Left colon (tissue), 2 donors: ENCODE results near the gene PCDHB10. TPM values are rescaled to one million over a fixed set of nuclear protein-coding genes. Genes with fewer than 3 reads are reported as not detected.
"Not testable (repeated sequence)": the region's sequence is repeated elsewhere in the genome, so short reads cannot be mapped to it uniquely, and the experiment has no call there.

Source experiments
- ATAC-seq: fragments of 200-7000 bp; cut with Tn5 transposase; one replicate; pipeline ENCODE4 v1.9.1; 2020; ENCODE audit warnings: mild to moderate bottlenecking, moderate library complexity
- DNase-seq, 2 donors: peaks; one replicate each; pipeline ENCODE4 v3.0.0-alpha.2; 2020
- intact Hi-C, 2 donors: fragments of 100-400 bp; cut with DNase I in 1 of 2; cut with micrococcal nuclease in 1 of 2; formaldehyde crosslinking; loops; one replicate each; pipeline versions ENCODE4 v1.11.2 to v1.14.0; 2022; cut with DNase I, micrococcal nuclease
- total RNA-seq, 2 donors: library from RNA; stranded (reverse); fragmentation: NEBNext Ultra II Directional; extraction: Animal tissue kit (Norgen Biotek cat#: 25700); gene quantifications; one replicate each; pipeline ENCODE4 v1.2.1, GENCODE V29; 2021
- donor health status: DM: no; HTN: no; CAD: no.
- donor health status: DM: yes; HTN: yes; CAD: no.

The PCDHB10 gene
- total RNA-seq, 2 donors from 2014 or later = 0.40 to 0.56 TPM

DNA sequence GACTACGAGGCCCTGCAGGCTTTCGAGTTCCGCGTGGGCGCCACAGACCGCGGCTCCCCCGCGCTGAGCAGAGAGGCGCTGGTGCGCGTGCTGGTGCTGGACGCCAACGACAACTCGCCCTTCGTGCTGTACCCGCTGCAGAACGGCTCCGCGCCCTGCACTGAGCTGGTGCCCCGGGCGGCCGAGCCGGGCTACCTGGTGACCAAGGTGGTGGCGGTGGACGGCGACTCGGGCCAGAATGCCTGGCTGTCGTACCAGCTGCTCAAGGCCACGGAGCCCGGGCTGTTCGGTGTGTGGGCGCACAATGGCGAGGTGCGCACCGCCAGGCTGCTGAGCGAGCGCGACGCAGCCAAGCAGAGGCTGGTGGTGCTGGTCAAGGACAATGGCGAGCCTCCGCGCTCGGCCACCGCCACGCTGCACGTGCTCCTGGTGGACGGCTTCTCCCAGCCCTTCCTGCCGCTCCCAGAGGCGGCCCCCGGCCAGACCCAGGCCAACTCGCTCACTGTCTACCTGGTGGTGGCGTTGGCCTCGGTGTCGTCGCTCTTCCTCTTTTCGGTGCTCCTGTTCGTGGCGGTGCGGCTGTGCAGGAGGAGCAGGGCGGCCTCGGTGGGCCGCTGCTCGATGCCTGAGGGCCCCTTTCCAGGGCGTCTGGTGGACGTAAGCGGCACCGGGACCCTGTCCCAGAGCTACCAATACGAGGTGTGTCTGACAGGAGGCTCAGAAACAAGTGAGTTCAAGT, 7.9 kb upstream of the PCDHB10 start:
- DNase-seq, ATAC-seq, intact Hi-C loops: not testable (repeated sequence)

DNA sequence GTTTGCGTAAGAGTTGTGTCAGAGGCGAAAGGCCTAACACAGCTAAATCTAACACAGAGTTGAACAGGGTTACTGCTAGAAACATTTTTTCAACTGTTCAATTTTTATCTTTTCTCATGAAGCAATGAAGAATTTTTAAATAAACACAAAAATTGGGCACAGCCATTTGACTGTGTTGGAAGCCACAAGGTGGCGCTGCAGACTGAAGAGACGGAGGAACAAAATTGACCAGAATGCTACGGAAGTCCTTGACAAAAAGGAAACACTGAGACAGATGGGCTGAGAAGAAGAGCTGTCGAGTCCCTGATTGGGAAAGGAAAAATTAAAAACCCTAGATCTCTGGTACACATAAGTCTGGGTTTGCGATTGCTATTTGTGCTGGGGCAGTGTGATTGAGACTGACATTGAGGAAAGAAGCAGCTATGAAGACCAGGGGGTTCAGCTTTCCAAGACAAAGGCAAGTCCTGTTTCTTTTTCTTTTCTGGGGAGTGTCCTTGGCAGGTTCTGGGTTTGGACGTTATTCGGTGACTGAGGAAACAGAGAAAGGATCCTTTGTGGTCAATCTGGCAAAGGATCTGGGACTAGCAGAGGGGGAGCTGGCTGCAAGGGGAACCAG, 5.1 kb upstream of the PCDHB10 start, which contains the start of gene PCDHB9:
PCDHB9 (plus strand) TSS at position 265 of the 616 bp plus-strand sequence; CDS start at position 423, 158 bp downstream.
- ATAC-seq = no peak
- DNase-seq = peak in 1 of 2 donors; percentile 16
- intact Hi-C loops = no loop called here

DNA sequence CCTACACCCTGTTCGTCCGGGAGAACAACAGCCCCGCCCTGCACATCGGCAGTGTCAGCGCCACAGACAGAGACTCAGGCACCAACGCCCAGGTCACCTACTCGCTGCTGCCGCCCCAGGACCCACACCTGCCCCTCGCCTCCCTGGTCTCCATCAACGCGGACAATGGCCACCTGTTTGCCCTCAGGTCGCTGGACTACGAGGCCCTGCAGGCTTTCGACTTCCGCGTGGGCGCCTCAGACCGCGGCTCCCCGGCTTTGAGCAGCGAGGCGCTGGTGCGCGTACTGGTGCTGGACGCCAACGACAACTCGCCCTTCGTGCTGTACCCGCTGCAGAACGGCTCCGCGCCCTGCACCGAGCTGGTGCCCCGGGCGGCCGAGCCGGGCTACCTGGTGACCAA, 3.5 kb upstream of the PCDHB10 start:
- intact Hi-C loops, DNase-seq, ATAC-seq: not testable (repeated sequence)

DNA sequence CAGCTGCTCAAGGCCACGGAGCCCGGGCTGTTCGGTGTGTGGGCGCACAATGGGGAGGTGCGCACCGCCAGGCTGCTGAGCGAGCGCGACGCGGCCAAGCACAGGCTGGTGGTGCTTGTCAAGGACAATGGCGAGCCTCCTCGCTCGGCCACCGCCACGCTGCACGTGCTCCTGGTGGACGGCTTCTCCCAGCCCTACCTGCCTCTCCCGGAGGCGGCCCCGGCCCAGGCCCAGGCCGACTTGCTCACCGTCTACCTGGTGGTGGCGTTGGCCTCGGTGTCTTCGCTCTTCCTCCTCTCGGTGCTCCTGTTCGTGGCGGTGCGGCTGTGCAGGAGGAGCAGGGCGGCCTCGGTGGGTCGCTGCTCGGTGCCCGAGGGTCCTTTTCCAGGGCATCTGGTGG, 3.0 kb upstream of the PCDHB10 start:
- intact Hi-C loops, DNase-seq, ATAC-seq: not testable (repeated sequence)

DNA sequence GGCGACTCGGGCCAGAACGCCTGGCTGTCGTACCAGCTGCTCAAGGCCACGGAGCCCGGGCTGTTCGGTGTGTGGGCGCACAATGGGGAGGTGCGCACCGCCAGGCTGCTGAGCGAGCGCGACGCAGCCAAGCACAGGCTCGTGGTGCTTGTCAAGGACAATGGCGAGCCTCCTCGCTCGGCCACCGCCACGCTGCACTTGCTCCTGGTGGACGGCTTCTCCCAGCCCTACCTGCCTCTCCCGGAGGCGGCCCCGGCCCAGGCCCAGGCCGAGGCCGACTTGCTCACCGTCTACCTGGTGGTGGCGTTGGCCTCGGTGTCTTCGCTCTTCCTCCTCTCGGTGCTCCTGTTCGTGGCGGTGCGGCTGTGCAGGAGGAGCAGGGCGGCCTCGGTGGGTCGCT, 2.2 kb downstream of the PCDHB10 start:
- ATAC-seq, DNase-seq, intact Hi-C loops: not testable (repeated sequence)

DNA sequence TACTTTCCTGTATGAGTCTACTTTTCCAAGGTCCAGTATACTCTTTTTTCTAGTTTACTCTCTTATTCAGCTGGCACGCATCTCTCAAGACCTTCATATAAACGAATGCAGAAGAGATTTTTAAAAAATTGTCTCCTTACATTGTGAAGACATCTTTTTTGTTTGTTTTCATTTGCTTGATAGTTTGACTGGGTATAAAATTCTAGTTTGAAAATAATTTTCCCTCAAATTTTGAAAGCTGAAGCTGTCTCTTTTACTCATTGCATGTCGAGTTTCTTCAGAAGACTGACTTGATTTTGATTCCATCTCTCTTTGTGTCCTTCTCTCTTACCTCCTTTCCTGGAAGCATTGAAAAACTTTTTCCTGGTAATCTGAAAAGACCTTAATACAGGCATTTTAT, 4.2 kb downstream of the PCDHB10 start:
- intact Hi-C loops = no loop called here
- ATAC-seq = no peak
- no peak for DNase-seq

DNA sequence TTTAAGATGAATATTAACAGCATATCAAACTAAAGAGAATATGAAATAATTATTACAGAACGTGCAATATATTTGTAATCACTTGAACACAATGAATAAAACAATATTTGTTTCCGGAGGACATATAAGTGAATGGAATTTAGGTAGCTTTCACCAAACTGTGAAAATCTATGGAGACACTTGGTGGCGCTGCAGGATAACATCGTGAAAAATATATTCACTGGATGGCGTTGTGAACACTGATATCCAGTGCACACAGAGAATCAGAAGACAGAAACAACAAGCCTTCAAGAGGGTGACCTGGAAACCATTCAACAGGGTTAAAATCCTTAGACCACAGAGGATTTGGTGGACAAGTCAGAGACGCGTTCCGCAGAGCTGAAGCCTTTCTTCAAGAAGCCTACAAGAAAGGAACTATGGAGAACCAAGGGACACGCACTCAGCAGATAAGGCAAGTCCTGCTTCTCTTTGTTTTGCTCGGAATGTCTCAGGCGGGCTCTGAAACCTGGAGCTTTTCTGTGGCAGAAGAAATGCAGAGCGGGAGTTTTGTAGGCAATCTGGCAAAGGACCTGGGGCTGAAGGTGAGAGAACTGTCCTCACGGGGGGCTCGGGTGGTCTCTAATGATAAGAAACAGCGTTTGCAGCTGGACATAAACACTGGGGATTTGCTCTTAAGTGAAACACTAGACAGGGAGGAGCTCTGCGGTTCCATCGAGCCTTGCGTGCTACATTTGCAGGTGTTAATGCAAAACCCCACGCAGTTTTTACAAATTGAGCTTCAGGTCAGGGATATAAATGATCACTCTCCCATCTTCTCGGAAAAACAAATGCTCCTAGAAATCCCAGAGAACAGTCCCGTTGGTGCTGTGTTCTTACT, 7.4 kb downstream of the PCDHB10 start, which contains the start of gene PCDHB11:
PCDHB11 (plus strand) TSS at position 269 of the 877 bp plus-strand sequence; CDS start at position 417, 148 bp downstream.
- ATAC-seq = no peak
- intact Hi-C loops = no loop called here

DNA sequence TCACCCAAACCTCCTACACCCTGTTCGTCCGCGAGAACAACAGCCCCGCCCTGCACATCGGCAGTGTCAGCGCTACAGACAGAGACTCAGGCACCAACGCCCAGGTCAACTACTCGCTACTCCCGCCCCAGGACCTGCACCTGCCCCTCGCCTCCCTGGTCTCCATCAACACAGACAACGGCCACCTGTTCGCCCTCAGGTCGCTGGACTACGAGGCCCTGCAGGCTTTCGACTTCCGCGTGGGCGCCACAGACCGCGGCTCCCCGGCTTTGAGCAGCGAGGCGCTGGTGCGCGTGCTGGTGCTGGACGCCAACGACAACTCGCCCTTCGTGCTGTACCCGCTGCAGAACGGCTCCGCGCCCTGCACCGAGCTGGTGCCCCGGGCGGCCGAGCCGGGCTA, 9.0 kb downstream of the PCDHB10 start:
- DNase-seq, ATAC-seq, intact Hi-C loops: not testable (repeated sequence)

More for the DNA sequence above, 7.4 kb downstream of the PCDHB10 start, which contains the start of gene PCDHB11:
- DNase-seq = no peak

DNA sequence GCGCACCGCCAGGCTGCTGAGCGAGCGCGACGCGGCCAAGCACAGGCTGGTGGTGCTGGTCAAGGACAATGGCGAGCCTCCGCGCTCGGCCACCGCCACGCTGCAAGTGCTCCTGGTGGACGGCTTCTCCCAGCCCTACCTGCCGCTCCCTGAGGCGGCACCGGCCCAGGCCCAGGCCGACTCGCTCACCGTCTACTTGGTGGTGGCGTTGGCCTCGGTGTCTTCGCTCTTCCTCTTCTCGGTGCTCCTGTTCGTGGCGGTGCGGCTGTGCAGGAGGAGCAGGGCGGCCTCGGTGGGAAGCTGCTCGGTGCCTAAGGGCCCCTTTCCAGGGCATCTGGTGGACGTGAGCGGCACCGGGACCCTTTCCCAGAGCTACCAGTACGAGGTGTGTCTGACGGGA, 9.5 kb downstream of the PCDHB10 start:
- DNase-seq, intact Hi-C loops, ATAC-seq: not testable (repeated sequence)

DNA sequence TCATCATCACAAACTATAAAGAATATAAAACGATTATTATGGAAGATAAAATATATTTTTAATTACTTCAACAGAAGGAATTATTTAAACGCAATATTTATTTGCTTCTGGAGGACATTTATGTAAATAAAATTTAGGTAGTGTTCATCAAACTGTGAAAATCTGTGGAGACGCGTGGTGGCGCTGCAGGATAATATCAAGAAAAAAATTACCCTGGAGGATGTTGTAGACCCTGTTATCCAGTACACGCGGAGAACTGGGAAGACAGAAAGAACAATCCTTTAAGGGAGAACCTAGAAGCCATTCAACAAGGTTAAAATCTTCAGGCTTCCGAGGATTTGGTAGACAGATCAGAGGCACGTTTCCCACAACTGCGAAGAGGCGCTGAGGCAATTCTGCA, 16.3 kb downstream of the PCDHB10 start, which contains the start of gene PCDHB12:
PCDHB12 (plus strand) TSS at position 242 of the 400 bp plus-strand sequence. CDS start 189 bp downstream, outside the sequence.
- no peak for ATAC-seq
- intact Hi-C loops = no loop called here
- DNase-seq = no peak

DNA sequence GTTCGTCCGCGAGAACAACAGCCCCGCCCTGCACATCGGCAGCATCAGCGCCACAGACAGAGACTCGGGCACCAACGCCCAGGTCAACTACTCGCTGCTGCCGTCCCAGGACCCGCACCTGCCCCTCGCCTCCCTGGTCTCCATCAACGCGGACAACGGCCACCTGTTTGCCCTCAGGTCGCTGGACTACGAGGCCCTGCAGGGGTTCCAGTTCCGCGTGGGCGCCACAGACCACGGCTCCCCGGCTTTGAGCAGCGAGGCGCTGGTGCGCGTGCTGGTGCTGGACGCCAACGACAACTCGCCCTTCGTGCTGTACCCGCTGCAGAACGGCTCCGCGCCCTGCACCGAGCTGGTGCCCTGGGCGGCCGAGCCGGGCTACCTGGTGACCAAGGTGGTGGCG, 18.1 kb downstream of the PCDHB10 start:
- intact Hi-C loops, ATAC-seq, DNase-seq: not testable (repeated sequence)

DNA sequence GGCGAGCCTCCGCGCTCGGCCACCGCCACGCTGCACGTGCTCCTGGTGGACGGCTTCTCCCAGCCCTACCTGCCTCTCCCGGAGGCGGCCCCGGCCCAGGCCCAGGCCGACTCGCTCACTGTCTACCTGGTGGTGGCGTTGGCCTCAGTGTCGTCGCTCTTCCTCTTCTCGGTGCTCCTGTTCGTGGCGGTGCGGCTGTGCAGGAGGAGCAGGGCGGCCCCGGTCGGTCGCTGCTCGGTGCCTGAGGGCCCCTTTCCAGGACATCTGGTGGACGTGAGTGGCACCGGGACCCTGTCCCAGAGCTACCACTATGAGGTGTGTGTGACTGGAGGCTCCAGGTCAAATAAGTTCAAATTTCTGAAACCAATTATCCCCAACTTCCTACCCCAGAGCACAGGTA, 18.7 kb downstream of the PCDHB10 start:
- DNase-seq, ATAC-seq, intact Hi-C loops: not testable (repeated sequence)

DNA sequence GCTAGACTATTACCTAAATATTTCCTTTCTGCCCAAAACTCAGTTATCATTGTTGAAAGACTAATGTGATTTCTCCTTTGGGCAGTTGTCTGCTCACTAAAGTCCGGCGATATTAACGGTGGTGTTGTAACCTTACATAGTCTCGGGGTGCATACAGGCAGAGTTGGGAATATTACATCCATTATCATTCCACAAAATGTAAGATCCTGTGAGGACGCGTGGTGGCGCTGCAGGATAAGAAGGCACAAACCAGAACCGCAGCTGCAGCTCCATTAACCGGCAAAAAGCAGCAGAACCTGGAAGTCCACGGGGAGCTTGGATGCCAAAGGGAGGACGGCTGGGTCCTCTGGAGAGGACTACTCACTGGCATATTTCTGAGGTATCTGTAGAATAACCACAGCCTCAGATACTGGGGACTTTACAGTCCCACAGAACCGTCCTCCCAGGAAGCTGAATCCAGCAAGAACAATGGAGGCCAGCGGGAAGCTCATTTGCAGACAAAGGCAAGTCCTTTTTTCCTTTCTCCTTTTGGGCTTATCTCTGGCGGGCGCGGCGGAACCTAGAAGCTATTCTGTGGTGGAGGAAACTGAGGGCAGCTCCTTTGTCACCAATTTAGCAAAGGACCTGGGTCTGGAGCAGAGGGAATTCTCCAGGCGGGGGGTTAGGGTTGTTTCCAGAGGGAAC, 21.6 kb downstream of the PCDHB10 start, which contains the start of gene PCDHB13:
PCDHB13 (plus strand) TSS at position 264 of the 684 bp plus-strand sequence; CDS start at position 469, 205 bp downstream.
- ATAC-seq = peak; percentile 49
- peak in 1 of 2 donors; percentile 45 for DNase-seq

DNA sequence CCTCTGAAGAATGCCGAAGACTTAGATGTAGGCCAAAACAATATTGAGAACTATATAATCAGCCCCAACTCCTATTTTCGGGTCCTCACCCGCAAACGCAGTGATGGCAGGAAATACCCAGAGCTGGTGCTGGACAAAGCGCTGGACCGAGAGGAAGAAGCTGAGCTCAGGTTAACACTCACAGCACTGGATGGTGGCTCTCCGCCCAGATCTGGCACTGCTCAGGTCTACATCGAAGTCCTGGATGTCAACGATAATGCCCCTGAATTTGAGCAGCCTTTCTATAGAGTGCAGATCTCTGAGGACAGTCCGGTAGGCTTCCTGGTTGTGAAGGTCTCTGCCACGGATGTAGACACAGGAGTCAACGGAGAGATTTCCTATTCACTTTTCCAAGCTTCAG, 22.4 kb downstream of the PCDHB10 start:
- ATAC-seq, intact Hi-C loops, DNase-seq: not testable (repeated sequence)

More for the DNA sequence above, 21.6 kb downstream of the PCDHB10 start, which contains the start of gene PCDHB13:
- intact Hi-C loops = not testable (repeated sequence)

DNA sequence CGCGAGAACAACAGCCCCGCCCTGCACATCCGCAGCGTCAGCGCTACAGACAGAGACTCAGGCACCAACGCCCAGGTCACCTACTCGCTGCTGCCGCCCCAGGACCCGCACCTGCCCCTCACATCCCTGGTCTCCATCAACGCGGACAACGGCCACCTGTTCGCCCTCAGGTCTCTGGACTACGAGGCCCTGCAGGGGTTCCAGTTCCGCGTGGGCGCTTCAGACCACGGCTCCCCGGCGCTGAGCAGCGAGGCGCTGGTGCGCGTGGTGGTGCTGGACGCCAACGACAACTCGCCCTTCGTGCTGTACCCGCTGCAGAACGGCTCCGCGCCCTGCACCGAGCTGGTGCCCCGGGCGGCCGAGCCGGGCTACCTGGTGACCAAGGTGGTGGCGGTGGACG, 23.4 kb downstream of the PCDHB10 start:
- ATAC-seq, DNase-seq, intact Hi-C loops: not testable (repeated sequence)

DNA sequence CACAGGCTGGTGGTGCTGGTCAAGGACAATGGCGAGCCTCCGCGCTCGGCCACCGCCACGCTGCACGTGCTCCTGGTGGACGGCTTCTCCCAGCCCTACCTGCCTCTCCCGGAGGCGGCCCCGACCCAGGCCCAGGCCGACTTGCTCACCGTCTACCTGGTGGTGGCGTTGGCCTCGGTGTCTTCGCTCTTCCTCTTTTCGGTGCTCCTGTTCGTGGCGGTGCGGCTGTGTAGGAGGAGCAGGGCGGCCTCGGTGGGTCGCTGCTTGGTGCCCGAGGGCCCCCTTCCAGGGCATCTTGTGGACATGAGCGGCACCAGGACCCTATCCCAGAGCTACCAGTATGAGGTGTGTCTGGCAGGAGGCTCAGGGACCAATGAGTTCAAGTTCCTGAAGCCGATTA, 23.9 kb downstream of the PCDHB10 start:
- ATAC-seq, intact Hi-C loops, DNase-seq: not testable (repeated sequence)

DNA sequence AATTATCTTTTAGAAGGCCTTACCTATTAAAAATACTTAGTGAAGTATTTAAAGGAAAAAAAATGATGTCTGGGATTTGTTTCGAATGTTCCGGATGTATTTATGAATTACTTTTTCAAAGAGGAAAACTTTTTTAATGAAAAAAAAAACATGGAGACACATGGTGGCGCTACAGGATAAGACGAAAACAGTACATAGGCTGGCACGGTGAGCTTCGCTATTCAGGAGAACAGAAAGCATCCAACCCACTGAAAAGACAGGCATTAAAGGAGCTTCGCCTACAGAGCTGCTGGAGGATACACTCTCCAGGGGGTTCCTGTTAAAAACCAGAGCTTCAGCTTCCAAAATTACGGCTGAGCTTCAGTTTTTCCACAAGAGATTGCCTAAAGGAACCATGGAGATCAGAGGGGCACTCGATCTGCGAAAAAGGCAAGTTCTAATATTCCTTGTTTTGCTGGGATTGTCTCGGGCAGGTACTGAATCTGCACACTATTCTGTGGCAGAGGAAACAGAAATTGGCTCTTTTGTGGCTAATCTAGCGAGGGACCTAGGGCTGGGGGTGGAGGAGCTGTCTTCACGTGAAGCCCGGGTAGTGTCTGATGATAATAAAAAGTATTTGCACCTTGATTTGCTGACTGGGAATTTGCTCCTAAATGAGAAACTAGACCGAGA, 31.1 kb downstream of the PCDHB10 start, which contains the start of gene PCDHB14:
PCDHB14 (plus strand) TSS at position 232 of the 672 bp plus-strand sequence; CDS start at position 395, 163 bp downstream.
- DNase-seq = no peak
- no peak for ATAC-seq
- intact Hi-C loops = no loop called here
